Neural cell (in vitro differentiated cells): ENCODE data around the gene TMPRSS4. TPM values are rescaled to one million over a fixed set of nuclear protein-coding genes. Genes with fewer than 3 reads are reported as not detected.

Experiments
- H2AFZ ChIP-seq: fragments of 200-600, 300-800 bp; sonication (generic), shearing (Covaris generic); 2 replicates; pipeline ENCODE4 v1.6.0; 2014; ENCODE audit warnings: low read depth, mild to moderate bottlenecking, antibody characterized with exemption, low read length, moderate library complexity
- H3F3A ChIP-seq: fragments of 200-600 bp; shearing (Covaris generic); 2 replicates; pipeline ENCODE4 v1.6.1; 2016; ENCODE audit warnings: mild to moderate bottlenecking, moderate library complexity, mixed read lengths, antibody characterized with exemption, low read length; ENCODE audit not compliant: insufficient read depth, poor library complexity, severe bottlenecking
- H3K27ac ChIP-seq: fragments of 200-600, 300-800 bp; sonication (generic), shearing (Covaris generic); 2 replicates; pipeline ENCODE4 v1.5.1; 2014; ENCODE audit warnings: mild to moderate bottlenecking, low read length, moderate library complexity
- H3K27me3 ChIP-seq: fragments of 300-800, 200-600 bp; sonication (generic), shearing (Covaris generic); 2 replicates; pipeline ENCODE4 v1.6.0; 2014; ENCODE audit warnings: mild to moderate bottlenecking, low read depth, low read length, moderate library complexity; ENCODE audit not compliant: insufficient read depth
- H3K36me3 ChIP-seq: fragments of 300-800, 200-600 bp; sonication (generic), shearing (Covaris generic); 2 replicates; pipeline ENCODE4 v1.5.1; 2014; ENCODE audit warnings: mild to moderate bottlenecking, antibody characterized with exemption, low read length, moderate library complexity; ENCODE audit not compliant: insufficient read depth
- H3K4me2 ChIP-seq: fragments of 300-800, 200-600 bp; sonication (generic), shearing (Covaris generic); 2 replicates; pipeline ENCODE4 v1.6.0; 2014; ENCODE audit warnings: mild to moderate bottlenecking, low read length
- H3K4me3 ChIP-seq: fragments of 300-800, 200-600 bp; sonication (generic), shearing (Covaris generic); 2 replicates; pipeline ENCODE4 v1.5.1; 2014; ENCODE audit warnings: mild to moderate bottlenecking, low read length, moderate library complexity
- H3K79me2 ChIP-seq: fragments of 200-600 bp; shearing (Covaris generic); replicated peaks from 2 replicates; pipeline ENCODE4 v1.6.0; 2014; ENCODE audit warnings: mild to moderate bottlenecking, low read length, moderate library complexity; ENCODE audit not compliant: insufficient read depth
- H3K9ac ChIP-seq: fragments of 300-800, 200-600 bp; sonication (generic), shearing (Covaris generic); 2 replicates; pipeline ENCODE4 v1.6.1; 2016; ENCODE audit warnings: mild to moderate bottlenecking, low read length, mixed read lengths
- H3K9me2 ChIP-seq: fragments of 200-600 bp; shearing (Covaris generic); 2 replicates; pipeline ENCODE4 v1.6.1; 2016; ENCODE audit warnings: mild to moderate bottlenecking, low read length, mixed read lengths; ENCODE audit not compliant: insufficient read depth
- H3K9me3 ChIP-seq: fragments of 200-600, 300-800 bp; sonication (generic), shearing (Covaris generic); 2 replicates; pipeline ENCODE4 v1.6.1; 2016; ENCODE audit warnings: mild to moderate bottlenecking, mixed run types, low read length, moderate library complexity, mixed read lengths
- H4K20me1 ChIP-seq: fragments of 200-600 bp; shearing (Covaris generic); 2 replicates; pipeline ENCODE4 v1.6.1; 2016; ENCODE audit warnings: mild to moderate bottlenecking, mixed run types; ENCODE audit not compliant: insufficient read depth
- CTCF ChIP-seq: fragments of 450-650 bp; IDR thresholded peaks from 2 replicates; pipeline ENCODE4 v1.5.1; 2014; ENCODE audit warnings: antibody characterized with exemption, mild to moderate bottlenecking, moderate library complexity; ENCODE audit not compliant: poor library complexity, severe bottlenecking
- EP300 ChIP-seq: fragments of 450-650 bp; conservative IDR thresholded peaks from 2 replicates; pipeline ENCODE4 v1.6.1; 2014; ENCODE audit warnings: antibody characterized with exemption, mild to moderate bottlenecking, moderate library complexity; ENCODE audit not compliant: poor library complexity, severe bottlenecking
- EZH2 ChIP-seq: fragments of 200-600, 300-800 bp; shearing (Covaris generic), sonication (generic); IDR thresholded peaks from 2 replicates; pipeline ENCODE4 v1.6.1; 2014; ENCODE audit warnings: antibody characterized with exemption, low read length, borderline replicate concordance, mild to moderate bottlenecking; ENCODE audit not compliant: insufficient read depth, poor library complexity, severe bottlenecking
- MXI1 ChIP-seq: fragments of 450-650 bp; conservative IDR thresholded peaks from 2 replicates; pipeline ENCODE4 v1.6.1; 2014; ENCODE audit warnings: antibody characterized with exemption, mild to moderate bottlenecking; ENCODE audit not compliant: poor library complexity, severe bottlenecking
- POLR2AphosphoS5 ChIP-seq: IDR thresholded peaks from 2 replicates; pipeline ENCODE4 v1.6.1; 2012
- RAD21 ChIP-seq: fragments of 450-650 bp; conservative IDR thresholded peaks from 2 replicates; pipeline ENCODE4 v1.6.1; 2014; ENCODE audit warnings: antibody characterized with exemption, mild to moderate bottlenecking, moderate library complexity
- REST ChIP-seq: IDR thresholded peaks from 2 replicates; pipeline ENCODE4 v1.6.1; 2012; ENCODE audit warnings: borderline replicate concordance
- SMC3 ChIP-seq: fragments of 450-650 bp; conservative IDR thresholded peaks from 2 replicates; pipeline ENCODE4 v1.6.1; 2014; ENCODE audit warnings: antibody characterized with exemption, mild to moderate bottlenecking, moderate library complexity; ENCODE audit not compliant: poor library complexity
- TAF1 ChIP-seq: IDR thresholded peaks from 2 replicates; pipeline ENCODE4 v1.6.1; 2012; ENCODE audit warnings: low read depth
- polyA plus RNA-seq: library from polyadenylated mRNA; depleted of rRNA; stranded (reverse); fragments of >200 nt; gene quantifications from 2 replicates; pipeline ENCODE4 v1.2.3, GENCODE V29; 2014

Gene TMPRSS4
- polyA plus RNA-seq, 1 donor from 2014 or later: not detected

GRCh38 chr11:118095967-118096367 is 19.1 kb downstream of the TMPRSS4 start:
- Histone ChIP-seq H3K4me2 (no peak overlapping the region), H3K9me2 (no peaks in the 10 kb centered on the region), H3K9ac (no peak overlapping the region), H2AFZ (no peak overlapping the region), H3F3A (no peaks in the 10 kb centered on the region), H4K20me1 (no peaks in the 10 kb centered on the region), H3K9me3 (no peaks in the 10 kb centered on the region), H3K79me2 (no peaks in the 10 kb centered on the region), H3K27ac (no peak overlapping the region), H3K36me3 (no peaks in the 10 kb centered on the region), H3K4me3 (no peak overlapping the region), H3K27me3 (no peaks in the 10 kb centered on the region)
- TF ChIP-seq CTCF: no peak
- TF ChIP-seq RAD21: no peak
- no peak for TF ChIP-seq EZH2
- no peak for TF ChIP-seq EP300
- no peak for TF ChIP-seq SMC3
- no peak for TF ChIP-seq POLR2AphosphoS5
- TF ChIP-seq TAF1: no peak
- TF ChIP-seq MXI1: no peak
- no peak for TF ChIP-seq REST

- H3F3A ChIP-seq: no peaks in the 10 kb centered on the region
- no peak overlapping the region for H3K27ac ChIP-seq
- H3K4me3 ChIP-seq: no peak overlapping the region
- H3K9me2 ChIP-seq: no peaks in the 10 kb centered on the region
- H3K4me2 ChIP-seq: no peak overlapping the region
- H4K20me1 ChIP-seq: no peaks in the 10 kb centered on the region
- H3K79me2 ChIP-seq: no peaks in the 10 kb centered on the region
- H3K36me3 ChIP-seq: no peaks in the 10 kb centered on the region
- TF ChIP-seq SMC3 (no peak), EP300 (no peak), MXI1 (no peak)
- no peaks in the 10 kb centered on the region for H3K9me3 ChIP-seq
- H3K9ac ChIP-seq: peak overlapping the region; percentile 9
- no peak overlapping the region for H2AFZ ChIP-seq
- H3K27me3 ChIP-seq: no peaks in the 10 kb centered on the region
Observed at GRCh38 chr11:118098996-118099837, 22.3 kb downstream of the TMPRSS4 start.
